Panc1 (cell line): ENCODE results near the gene PRSS33. TPM values are rescaled to one million over a fixed set of nuclear protein-coding genes. Genes with fewer than 3 reads are reported as not detected.

ENCODE experiments used
- ATAC-seq: fragments of 200-7000 bp; cut with Tn5 transposase; 2 replicates; pipeline ENCODE4 v1.9.1; 2020; ENCODE audit warnings: mild to moderate bottlenecking, moderate library complexity
- BruUV-seq: library from RNA; stranded (reverse); fragments of 400-500 nt; replicated peaks from 2 replicates; lab custom pipeline; 2021; lab: Mats Ljungman, UMichigan
- CTCF ChIA-PET: fragments of 300-600 bp; sonication (Branson Sonifier 250); formaldehyde crosslinking; loops from one replicate; lab custom pipeline; 2022; ENCODE audit warnings: antibody characterized with exemption; lab: Charles Lee
- POLR2A ChIA-PET: fragments of 300-600 bp; sonication (Branson Sonifier 250); formaldehyde crosslinking; loops from one replicate; lab custom pipeline; 2022; ENCODE audit warnings: antibody characterized with exemption; lab: Charles Lee
- DNase-seq: peaks from one replicate; pipeline ENCODE4 v3.0.0-alpha.2; 2010; ENCODE audit warnings: low read depth, low spot score
- H3K27ac ChIP-seq: 2 replicates; pipeline ENCODE4 v1.5.1; 2011; ENCODE audit warnings: mild to moderate bottlenecking, low read length, inconsistent platforms
- H3K27me3 ChIP-seq: fragments of 200-500 bp; sonication (Bioruptor generic); 2 replicates; pipeline ENCODE4 v1.6.0; 2014; ENCODE audit warnings: low read length, inconsistent platforms; ENCODE audit not compliant: control insufficient read depth, insufficient read depth
- H3K36me3 ChIP-seq: fragments of 200-500 bp; sonication (Bioruptor generic); 2 replicates; pipeline ENCODE4 v1.5.1; 2014; ENCODE audit warnings: inconsistent platforms, mild to moderate bottlenecking, low read length, moderate library complexity; ENCODE audit not compliant: control insufficient read depth, insufficient read depth
- H3K4me1 ChIP-seq: 2 replicates; pipeline ENCODE4 v1.5.1; 2011; ENCODE audit warnings: inconsistent platforms, mild to moderate bottlenecking, low read length, moderate library complexity; ENCODE audit not compliant: control insufficient read depth, insufficient read depth
- H3K4me3 ChIP-seq, 2 experiments: 2 replicates each; pipeline ENCODE4 v1.5.1; 2011 to 2012; ENCODE audit warnings: low read depth in 2 of 2, low read length in 2 of 2, mild to moderate bottlenecking in 2 of 2, inconsistent platforms in 1 of 2, moderate library complexity in 1 of 2
- H3K9me3 ChIP-seq: fragments of 200-500 bp; sonication (Bioruptor generic); 2 replicates; pipeline ENCODE4 v1.5.1; 2014; ENCODE audit warnings: low read depth, mild to moderate bottlenecking, inconsistent platforms, low read length, moderate library complexity; ENCODE audit not compliant: control insufficient read depth, insufficient read depth
- POLR2AphosphoS5 ChIP-seq: IDR thresholded peaks from 2 replicates; pipeline ENCODE4 v1.6.1; 2012; ENCODE audit warnings: mild to moderate bottlenecking, low read depth, low read length, moderate library complexity
- SIN3A ChIP-seq: IDR thresholded peaks from 2 replicates; pipeline ENCODE4 v1.6.1; 2012; ENCODE audit warnings: low read depth, mild to moderate bottlenecking, low read length, moderate library complexity, borderline replicate concordance; ENCODE audit not compliant: insufficient read depth
- TCF7L2 ChIP-seq: IDR thresholded peaks from 2 replicates; pipeline ENCODE4 v1.6.1; 2011; ENCODE audit warnings: mild to moderate bottlenecking, low read depth, low read length, inconsistent platforms
- in situ Hi-C: cut with HindIII; loops from 2 replicates; pipeline ENCODE4 v1.10.0; 2016; ENCODE audit warnings: low sequenced_read_pairs, low pct_unique_long_range_greater_than_20kb
- intact Hi-C: fragments of 100-400 bp; cut with micrococcal nuclease; formaldehyde crosslinking; loops from one replicate; pipeline ENCODE4 v1.10.0; 2022; ENCODE audit not compliant: unreplicated experiment
- total RNA-seq: library from RNA; stranded (reverse); gene quantifications from one replicate; pipeline ENCODE4 v1.2.1, GENCODE V29; 2021; ENCODE audit not compliant: unreplicated experiment
- TF ChIP-seq, protein P1 (sequence below), 2 experiments: IDR thresholded peaks; 2 replicates each; pipeline ENCODE4 v1.6.1; 2011 to 2012; ENCODE audit warnings: low read depth in 2 of 2, control low read depth in 1 of 2, low read length in 1 of 2, mild to moderate bottlenecking in 1 of 2, moderate library complexity in 1 of 2; ENCODE audit not compliant: insufficient read depth in 1 of 2
- TF ChIP-seq, protein P2 (sequence below): fragments of 450-650 bp; IDR thresholded peaks from 2 replicates; pipeline ENCODE4 v1.5.1; 2017; ENCODE audit warnings: mild to moderate bottlenecking

PRSS33 gene
- total RNA-seq, 1 experiment from 2014 or later, result 0.59 TPM

DNA sequence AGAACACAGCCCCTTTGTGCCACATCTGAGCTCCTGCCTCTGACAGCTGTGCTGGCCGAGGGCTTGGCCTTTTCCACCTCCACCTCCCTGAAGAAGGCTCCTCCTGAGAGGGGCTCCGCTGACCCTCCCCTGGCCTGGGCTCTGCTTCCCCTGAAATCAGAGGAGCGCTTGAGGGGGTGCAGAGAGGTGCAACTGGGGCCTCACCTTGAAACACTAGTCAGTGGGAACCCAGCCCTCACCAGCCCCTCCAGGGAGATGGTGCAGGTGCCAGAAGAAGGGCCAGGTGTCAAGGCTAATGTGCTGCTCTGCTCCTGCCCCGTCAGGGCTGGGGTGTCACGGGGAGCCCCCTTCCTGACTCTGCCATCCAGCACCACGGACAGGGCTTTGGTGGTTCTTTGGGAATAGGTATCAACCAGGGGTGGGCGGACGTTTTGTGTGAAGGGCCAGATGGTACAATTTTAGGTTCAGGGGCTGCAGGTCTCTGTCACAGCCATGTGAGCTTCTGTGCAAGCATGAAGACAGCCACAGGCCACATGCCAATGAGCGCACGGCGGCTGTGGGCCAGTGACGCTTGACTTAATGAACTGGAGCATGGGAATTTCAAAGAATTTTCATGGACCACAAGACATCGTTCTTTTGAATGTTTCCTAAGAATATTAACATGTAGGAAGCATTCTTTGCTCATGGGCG, 40.6 kb upstream of the PRSS33 start:
- no peak for DNase-seq
- Histone ChIP-seq H3K27me3 (no peaks in the 10 kb centered on the region), H3K9me3 (no peaks in the 10 kb centered on the region), H3K27ac (no peak overlapping the region), H3K4me1 (peaks cover 27% of the 10 kb centered on the region), H3K36me3 (no peaks in the 10 kb centered on the region), H3K4me3 (no peak overlapping the region)
- BruUV-seq, result no TSS peak
- in situ Hi-C loops, result no loop called here
- ATAC-seq, result no peak
- ChIA-PET CTCF (no interaction called here), POLR2A (no interaction called here)
- TF ChIP-seq, protein P1, sequence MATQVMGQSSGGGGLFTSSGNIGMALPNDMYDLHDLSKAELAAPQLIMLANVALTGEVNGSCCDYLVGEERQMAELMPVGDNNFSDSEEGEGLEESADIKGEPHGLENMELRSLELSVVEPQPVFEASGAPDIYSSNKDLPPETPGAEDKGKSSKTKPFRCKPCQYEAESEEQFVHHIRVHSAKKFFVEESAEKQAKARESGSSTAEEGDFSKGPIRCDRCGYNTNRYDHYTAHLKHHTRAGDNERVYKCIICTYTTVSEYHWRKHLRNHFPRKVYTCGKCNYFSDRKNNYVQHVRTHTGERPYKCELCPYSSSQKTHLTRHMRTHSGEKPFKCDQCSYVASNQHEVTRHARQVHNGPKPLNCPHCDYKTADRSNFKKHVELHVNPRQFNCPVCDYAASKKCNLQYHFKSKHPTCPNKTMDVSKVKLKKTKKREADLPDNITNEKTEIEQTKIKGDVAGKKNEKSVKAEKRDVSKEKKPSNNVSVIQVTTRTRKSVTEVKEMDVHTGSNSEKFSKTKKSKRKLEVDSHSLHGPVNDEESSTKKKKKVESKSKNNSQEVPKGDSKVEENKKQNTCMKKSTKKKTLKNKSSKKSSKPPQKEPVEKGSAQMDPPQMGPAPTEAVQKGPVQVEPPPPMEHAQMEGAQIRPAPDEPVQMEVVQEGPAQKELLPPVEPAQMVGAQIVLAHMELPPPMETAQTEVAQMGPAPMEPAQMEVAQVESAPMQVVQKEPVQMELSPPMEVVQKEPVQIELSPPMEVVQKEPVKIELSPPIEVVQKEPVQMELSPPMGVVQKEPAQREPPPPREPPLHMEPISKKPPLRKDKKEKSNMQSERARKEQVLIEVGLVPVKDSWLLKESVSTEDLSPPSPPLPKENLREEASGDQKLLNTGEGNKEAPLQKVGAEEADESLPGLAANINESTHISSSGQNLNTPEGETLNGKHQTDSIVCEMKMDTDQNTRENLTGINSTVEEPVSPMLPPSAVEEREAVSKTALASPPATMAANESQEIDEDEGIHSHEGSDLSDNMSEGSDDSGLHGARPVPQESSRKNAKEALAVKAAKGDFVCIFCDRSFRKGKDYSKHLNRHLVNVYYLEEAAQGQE (IDR thresholded peaks at IDR 0.05; ENCODE audit: insufficient read depth in 1 of 2, low read depth in 2 of 2, low read length in 1 of 2), result peak; percentile 88 to 93
- no peak for TF ChIP-seq SIN3A
- intact Hi-C loops, result no loop called here

DNA sequence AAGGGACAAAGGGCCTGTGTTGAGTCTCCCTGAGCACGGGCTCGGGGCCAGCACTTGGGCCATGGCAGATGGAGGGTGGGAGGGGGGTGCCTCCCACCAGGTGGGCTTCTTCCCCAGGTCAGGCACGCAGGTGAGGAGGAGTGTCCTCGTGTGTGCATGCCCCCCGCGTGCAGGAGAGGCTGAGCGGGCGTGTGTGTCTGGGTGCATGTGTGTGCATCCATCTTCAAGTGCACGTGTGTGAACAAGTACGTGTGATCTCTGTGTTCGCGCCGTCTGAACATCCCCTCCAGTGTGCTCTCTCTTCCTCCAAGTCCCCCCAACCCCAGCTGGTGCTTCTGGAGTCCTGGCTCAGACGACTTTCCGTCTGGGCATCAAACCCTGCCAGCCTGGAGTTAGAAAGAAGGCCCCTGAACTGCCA, 40.0 kb upstream of the PRSS33 start:
- intact Hi-C loops, result no loop called here
- BruUV-seq, result no TSS peak
- DNase-seq (no peak), ATAC-seq (no peak)
- no peaks in the 10 kb centered on the region for H3K9me3 ChIP-seq
- no peaks in the 10 kb centered on the region for H3K36me3 ChIP-seq
- no peak for TF ChIP-seq TCF7L2
- no peak for TF ChIP-seq POLR2AphosphoS5
- TF ChIP-seq SIN3A, result no peak
- TF ChIP-seq, protein P1 (IDR thresholded peaks at IDR 0.05; ENCODE audit: insufficient read depth in 1 of 2, low read depth in 2 of 2, low read length in 1 of 2), result no peak
- TF ChIP-seq, protein P2, sequence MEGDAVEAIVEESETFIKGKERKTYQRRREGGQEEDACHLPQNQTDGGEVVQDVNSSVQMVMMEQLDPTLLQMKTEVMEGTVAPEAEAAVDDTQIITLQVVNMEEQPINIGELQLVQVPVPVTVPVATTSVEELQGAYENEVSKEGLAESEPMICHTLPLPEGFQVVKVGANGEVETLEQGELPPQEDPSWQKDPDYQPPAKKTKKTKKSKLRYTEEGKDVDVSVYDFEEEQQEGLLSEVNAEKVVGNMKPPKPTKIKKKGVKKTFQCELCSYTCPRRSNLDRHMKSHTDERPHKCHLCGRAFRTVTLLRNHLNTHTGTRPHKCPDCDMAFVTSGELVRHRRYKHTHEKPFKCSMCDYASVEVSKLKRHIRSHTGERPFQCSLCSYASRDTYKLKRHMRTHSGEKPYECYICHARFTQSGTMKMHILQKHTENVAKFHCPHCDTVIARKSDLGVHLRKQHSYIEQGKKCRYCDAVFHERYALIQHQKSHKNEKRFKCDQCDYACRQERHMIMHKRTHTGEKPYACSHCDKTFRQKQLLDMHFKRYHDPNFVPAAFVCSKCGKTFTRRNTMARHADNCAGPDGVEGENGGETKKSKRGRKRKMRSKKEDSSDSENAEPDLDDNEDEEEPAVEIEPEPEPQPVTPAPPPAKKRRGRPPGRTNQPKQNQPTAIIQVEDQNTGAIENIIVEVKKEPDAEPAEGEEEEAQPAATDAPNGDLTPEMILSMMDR, result no peak
- POLR2A ChIA-PET, result no interaction called here
- in situ Hi-C loops, result no loop called here
- H3K27ac ChIP-seq, result peak overlapping the region; percentile 25; the same call in 1 of the 2 replicates
- CTCF ChIA-PET, result no interaction called here
- no peaks in the 10 kb centered on the region for H3K27me3 ChIP-seq
- no peak overlapping the region for H3K4me3 ChIP-seq
- peaks cover 30% of the 10 kb centered on the region for H3K4me1 ChIP-seq
